Vein endothelial cell (primary cell): Measurements from ENCODE around the gene NXF2B. TPM values are rescaled to one million over a fixed set of nuclear protein-coding genes. Genes with fewer than 3 reads are reported as not detected.

Experiments
- total RNA-seq: library from RNA; depleted of rRNA; stranded (reverse); fragments of >200 nt; gene quantifications from 2 replicates; pipeline ENCODE4 v1.2.3, GENCODE V29; 2012

NXF2B gene
- not detected in 2 replicates for total RNA-seq

DNA sequence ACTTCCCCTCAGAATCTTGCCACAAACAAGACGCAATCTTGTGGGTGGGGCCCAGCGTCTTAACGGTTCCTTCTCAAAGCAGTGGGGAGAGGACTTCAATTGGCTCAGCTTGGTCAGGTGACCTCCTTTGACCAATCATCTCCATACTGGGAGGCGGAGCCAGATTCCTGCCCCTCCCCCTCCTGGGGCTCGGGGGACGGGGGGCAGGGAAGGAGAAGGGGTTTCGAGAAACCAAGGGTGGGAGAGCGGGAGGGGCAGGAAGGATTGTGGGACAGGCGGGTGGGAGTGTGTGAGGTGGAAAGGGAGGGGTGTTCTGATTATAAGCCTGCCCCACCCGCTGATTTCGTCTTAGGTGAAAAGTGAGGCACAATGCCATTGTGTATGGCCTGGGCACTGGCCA lies at the start of gene NXF2B:
Gene NXF2B (minus strand): TSS at position 101 of the 400 bp plus-strand sequence. CDS start 59,972 bp downstream, outside the sequence.

DNA sequence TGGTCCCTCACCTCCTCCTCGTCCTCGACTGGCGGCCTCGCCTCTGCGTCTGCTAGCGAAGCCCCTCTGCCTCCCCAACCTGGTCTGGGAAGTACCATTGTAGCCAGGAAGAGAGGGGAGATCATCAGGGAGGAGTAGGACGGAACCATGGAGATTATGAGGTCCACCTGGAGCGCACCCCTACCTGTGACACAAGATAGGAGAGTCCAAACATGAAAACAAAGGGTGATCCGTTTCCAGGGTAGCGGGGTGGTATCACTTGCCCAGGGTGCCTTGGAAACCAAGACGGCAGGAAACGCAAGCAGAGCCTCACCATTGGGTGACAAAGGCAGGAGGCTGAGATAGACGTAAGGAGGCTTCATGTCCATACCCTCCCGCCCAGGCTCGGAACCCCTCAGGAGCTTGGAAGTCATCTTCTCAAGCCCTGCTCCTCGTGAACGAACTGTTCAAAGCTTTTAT lies 32.0 kb upstream of the NXF2B start, which contains the start of gene TCP11X2:
Gene TCP11X2 (minus strand): TSS at position 51 of the 459 bp plus-strand sequence.

Other genes starting within 250 kb of the NXF2B start
- not detected in 2 replicates for gene TCP11X1, start 224.7 kb downstream of the NXF2B start, total RNA-seq
- gene NXF2, start 192.8 kb downstream of the NXF2B start, total RNA-seq: not detected in 2 replicates
- gene TCP11X2, start 31.8 kb upstream of the NXF2B start, total RNA-seq: not detected in 2 replicates
- gene TMSB15A, start 76.7 kb upstream of the NXF2B start, total RNA-seq: 0.33 and 0.96 TPM in 2 replicates
- 16.7 and 23.5 TPM in 2 replicates for gene ARMCX5, start 159.5 kb upstream of the NXF2B start, total RNA-seq
- 1.6 and 2.0 TPM in 2 replicates for gene GPRASP1, start 211.5 kb upstream of the NXF2B start, total RNA-seq